PC-3 (cell line): Measurements from ENCODE around the gene ACTMAP. TPM values are rescaled to one million over a fixed set of nuclear protein-coding genes. Genes with fewer than 3 reads are reported as not detected.
"Not testable (repeated sequence)": the region's sequence is repeated elsewhere in the genome, so short reads cannot be mapped to it uniquely, and the experiment has no call there.

Source experiments
- ATAC-seq: fragments of 200-7000 bp; cut with Tn5 transposase; 2 replicates; pipeline ENCODE4 v1.9.1; 2020; ENCODE audit warnings: mild to moderate bottlenecking, moderate library complexity
- BruUV-seq: library from RNA; stranded (reverse); fragments of 400-500 nt; replicated peaks from 2 replicates; lab custom pipeline; 2021; lab: Mats Ljungman, UMichigan
- CTCF ChIA-PET: fragments of 300-600 bp; sonication (Branson Sonifier 250); formaldehyde crosslinking; loops from one replicate; lab custom pipeline; 2022; ENCODE audit warnings: antibody characterized with exemption; lab: Charles Lee
- POLR2A ChIA-PET: fragments of 300-600 bp; sonication (Branson Sonifier 250); formaldehyde crosslinking; loops from one replicate; lab custom pipeline; 2022; ENCODE audit warnings: antibody characterized with exemption; ENCODE audit not compliant: unreplicated experiment; lab: Charles Lee
- DNase-seq: peaks from one replicate; pipeline ENCODE4 v3.0.0-alpha.2; 2015
- H2AFZ ChIP-seq: fragments of 300-600 bp; sonication (generic); 2 replicates; pipeline ENCODE4 v1.6.0; 2016; ENCODE audit warnings: antibody characterized with exemption, low read length
- H3F3A ChIP-seq: fragments of 300-600 bp; sonication (generic); one replicate; pipeline ENCODE4 v1.6.0; 2017; ENCODE audit warnings: antibody characterized with exemption, low read length, control low read depth, mild to moderate bottlenecking; ENCODE audit not compliant: unreplicated experiment
- H3K27ac ChIP-seq: fragments of 300-600 bp; sonication (generic); 2 replicates; pipeline ENCODE4 v1.5.1; 2016; ENCODE audit warnings: mild to moderate bottlenecking, low read length
- H3K27me3 ChIP-seq: fragments of 300-600 bp; sonication (generic); 2 replicates; pipeline ENCODE4 v1.6.1; 2016; ENCODE audit warnings: low read length, mixed read lengths
- H3K36me3 ChIP-seq: fragments of 300-600 bp; sonication (generic); 2 replicates; pipeline ENCODE4 v1.6.1; 2016; ENCODE audit warnings: low read depth, mixed run types, low read length, mixed read lengths
- H3K4me1 ChIP-seq: fragments of 300-600 bp; sonication (generic); 2 replicates; pipeline ENCODE4 v1.5.1; 2016; ENCODE audit warnings: low read length; ENCODE audit not compliant: insufficient read depth
- H3K4me2 ChIP-seq: fragments of 300-600 bp; sonication (generic); 2 replicates; pipeline ENCODE4 v1.6.0; 2016; ENCODE audit warnings: low read length
- H3K4me3 ChIP-seq: fragments of 300-600 bp; sonication (generic); 2 replicates; pipeline ENCODE4 v1.5.1; 2016; ENCODE audit warnings: mild to moderate bottlenecking, low read length, mixed read lengths
- H3K79me2 ChIP-seq: fragments of 300-600 bp; sonication (generic); 2 replicates; pipeline ENCODE4 v1.6.1; 2017; ENCODE audit warnings: low read length, mixed read lengths
- H3K9ac ChIP-seq: fragments of 300-600 bp; sonication (generic); 2 replicates; pipeline ENCODE4 v1.6.0; 2016; ENCODE audit warnings: mild to moderate bottlenecking, low read length
- H3K9me2 ChIP-seq: fragments of 300-600 bp; sonication (generic); replicated peaks from 2 replicates; pipeline ENCODE4 v1.6.1; 2016; ENCODE audit warnings: mixed run types, low read length, mixed read lengths
- H3K9me3 ChIP-seq: fragments of 300-600 bp; sonication (generic); 2 replicates; pipeline ENCODE4 v1.6.1; 2016; ENCODE audit warnings: low read length, mixed read lengths
- H4K20me1 ChIP-seq: fragments of 300-600 bp; sonication (generic); 2 replicates; pipeline ENCODE4 v1.6.1; 2016; ENCODE audit warnings: low read length, mixed read lengths
- CTCF ChIP-seq: fragments of 300-600 bp; sonication (generic); conservative IDR thresholded peaks from 2 replicates; pipeline ENCODE4 v1.5.1; 2017; ENCODE audit warnings: antibody characterized with exemption, low read depth, mild to moderate bottlenecking, low read length
- EZH2 ChIP-seq: fragments of 300-600 bp; sonication (generic); IDR thresholded peaks from one replicate; pipeline ENCODE4 v1.6.1; 2017; ENCODE audit warnings: antibody characterized with exemption, mild to moderate bottlenecking, low read length; ENCODE audit not compliant: unreplicated experiment
- EZH2phosphoT487 ChIP-seq: fragments of 300-600 bp; sonication (generic); IDR thresholded peaks from 2 replicates; pipeline ENCODE4 v1.6.1; 2018; ENCODE audit warnings: mild to moderate bottlenecking, antibody characterized with exemption, low read length, borderline replicate concordance
- intact Hi-C: fragments of 100-400 bp; cut with micrococcal nuclease; formaldehyde crosslinking; loops from 2 replicates; pipeline ENCODE4 v1.9.0; 2023
- total RNA-seq: library from RNA; depleted of rRNA; stranded (reverse); fragments of >200 nt; gene quantifications from 2 replicates; pipeline ENCODE4 v1.2.3, GENCODE V29; 2014

The ACTMAP gene
- total RNA-seq, 1 experiment from 2014 or later, result 0.40 TPM

- no peaks in the 10 kb centered on the region for H3K27me3 ChIP-seq
- H3K4me3 ChIP-seq, result no peak overlapping the region
- no peaks in the 10 kb centered on the region for H3F3A ChIP-seq
- no peaks in the 10 kb centered on the region for H3K9me3 ChIP-seq
- no peak overlapping the region for H3K9ac ChIP-seq
- no peaks in the 10 kb centered on the region for H3K79me2 ChIP-seq
- H3K4me2 ChIP-seq, result no peak overlapping the region
- DNase-seq (no peak), ATAC-seq (no peak)
- CTCF ChIA-PET, result no interaction called here
- intact Hi-C loops, result no loop called here
- H4K20me1 ChIP-seq, result no peaks in the 10 kb centered on the region
- TF ChIP-seq EZH2phosphoT487, result no peak
- TF ChIP-seq EZH2, result no peak
- TF ChIP-seq CTCF, result no peak
- H3K36me3 ChIP-seq, result peaks cover 15% of the 10 kb centered on the region
- no peak overlapping the region for H2AFZ ChIP-seq
- no TSS peak for BruUV-seq
- no peaks in the 10 kb centered on the region for H3K9me2 ChIP-seq
- POLR2A ChIA-PET, result no interaction called here
- H3K4me1 ChIP-seq, result no peaks in the 10 kb centered on the region
- H3K27ac ChIP-seq, result no peak overlapping the region
Measured at GRCh38 chr19:40768869-40769268, 18.6 kb upstream of the ACTMAP start.

GRCh38 chr19:40766385-40766784, 16.1 kb upstream of the ACTMAP start:
- H3K4me1 ChIP-seq, H3K79me2 ChIP-seq, H3K4me2 ChIP-seq, CTCF ChIA-PET, POLR2A ChIA-PET, DNase-seq, ATAC-seq, H3K4me3 ChIP-seq, intact Hi-C loops, H3K27me3 ChIP-seq, BruUV-seq, H3K9me3 ChIP-seq, H3F3A ChIP-seq, H3K9ac ChIP-seq, H3K27ac ChIP-seq, H2AFZ ChIP-seq, H3K9me2 ChIP-seq, H4K20me1 ChIP-seq: not testable (repeated sequence)
- peaks cover 36% of the 10 kb centered on the region for H3K36me3 ChIP-seq

GRCh38 chr19:40763963-40764362, 13.7 kb upstream of the ACTMAP start:
- intact Hi-C loops, result no loop called here
- no peak for TF ChIP-seq CTCF
- TF ChIP-seq EZH2, result no peak
- no peak for TF ChIP-seq EZH2phosphoT487
- CTCF ChIA-PET, result interaction anchor here (0.6 kb wide), 1 partner anchor 499 kb away, joined by 3 read pairs; no protein-coding TSS in a partner anchor

More at GRCh38 chr19:40763963-40764362, 13.7 kb upstream of the ACTMAP start:
- H3K4me2 ChIP-seq, result no peak overlapping the region
- H3K9ac ChIP-seq, result no peak overlapping the region
- peaks cover 8% of the 10 kb centered on the region; the same call in 1 of the 2 replicates for H3K79me2 ChIP-seq
- H3K9me2 ChIP-seq, result no peaks in the 10 kb centered on the region
- H3F3A ChIP-seq, result no peaks in the 10 kb centered on the region
- H3K27ac ChIP-seq, result no peak overlapping the region
- no peak for DNase-seq
- H3K27me3 ChIP-seq, result no peaks in the 10 kb centered on the region
- H3K9me3 ChIP-seq, result no peaks in the 10 kb centered on the region
- POLR2A ChIA-PET, result interaction anchor here (0.5 kb wide), 1 partner anchor 41 kb away, joined by 3 read pairs; no protein-coding TSS in a partner anchor
- no TSS peak for BruUV-seq
- no peak overlapping the region for H2AFZ ChIP-seq
- H3K4me1 ChIP-seq, result no peaks in the 10 kb centered on the region
- no peak overlapping the region for H3K4me3 ChIP-seq
- H4K20me1 ChIP-seq, result no peaks in the 10 kb centered on the region
- ATAC-seq, result no peak
- peaks cover 52% of the 10 kb centered on the region for H3K36me3 ChIP-seq
